ENCODE measurements around the gene HCFC1.
A peak's percentile ranks its signal among the peaks of the same experiment; 100 is the strongest.
"Not testable (repeated sequence)": the region's sequence is repeated elsewhere in the genome, so short reads cannot be mapped to it uniquely, and the experiment has no call there.

The HCFC1 gene

GRCh38 chrX:154006947-154007346, 35.3 kb upstream of the HCFC1 start:
- DNase-seq, result no peak

GRCh38 chrX:154004315-154004714, 32.7 kb upstream of the HCFC1 start:
- no peak for DNase-seq

DNA sequence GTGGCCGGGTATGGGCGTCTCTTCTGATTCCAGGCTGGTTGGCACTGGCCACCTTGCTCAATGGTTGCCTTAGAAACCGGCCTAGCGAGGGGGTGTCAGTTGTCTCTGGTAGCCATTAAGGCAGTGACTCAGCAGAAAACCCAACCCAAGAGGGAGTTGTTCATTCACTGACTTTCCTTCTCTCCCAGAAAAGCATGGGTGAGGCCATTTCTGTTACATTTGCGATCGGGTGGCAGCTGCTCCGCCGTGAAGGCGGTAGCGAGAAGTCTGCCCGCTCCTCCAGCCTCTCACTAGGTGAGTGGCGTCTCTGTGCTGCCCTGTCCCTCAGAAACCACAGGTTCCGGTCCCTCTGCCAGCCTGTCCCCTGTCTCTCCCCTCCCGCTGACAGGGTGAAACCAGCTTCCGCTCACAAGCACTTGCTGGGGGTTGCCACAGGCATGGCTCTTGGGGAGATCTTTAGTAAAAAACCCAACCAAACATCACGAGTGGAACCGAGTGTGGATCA, 30.6 kb upstream of the HCFC1 start:
- DNase-seq, result peak; percentile 68

DNA sequence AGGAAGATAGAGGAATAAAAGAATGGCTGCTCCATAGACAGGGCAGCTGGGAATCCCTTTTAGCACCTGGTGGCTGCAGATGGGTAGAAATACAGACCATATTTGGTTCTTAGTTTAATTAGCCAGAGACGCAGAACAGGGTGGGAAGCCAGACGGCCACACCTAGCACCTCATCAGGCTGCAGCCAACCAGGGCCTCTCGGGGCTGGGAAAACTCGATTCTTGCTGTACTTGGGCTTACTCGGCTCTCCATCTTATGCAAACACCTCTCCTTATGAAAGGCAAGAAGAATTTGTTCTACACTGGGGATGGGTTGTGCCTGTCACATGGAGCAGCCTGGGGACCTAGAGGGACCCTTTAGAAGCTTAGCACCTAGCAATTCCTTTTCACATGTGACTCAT, 28.4 kb upstream of the HCFC1 start:
- DNase-seq, result no peak

DNA sequence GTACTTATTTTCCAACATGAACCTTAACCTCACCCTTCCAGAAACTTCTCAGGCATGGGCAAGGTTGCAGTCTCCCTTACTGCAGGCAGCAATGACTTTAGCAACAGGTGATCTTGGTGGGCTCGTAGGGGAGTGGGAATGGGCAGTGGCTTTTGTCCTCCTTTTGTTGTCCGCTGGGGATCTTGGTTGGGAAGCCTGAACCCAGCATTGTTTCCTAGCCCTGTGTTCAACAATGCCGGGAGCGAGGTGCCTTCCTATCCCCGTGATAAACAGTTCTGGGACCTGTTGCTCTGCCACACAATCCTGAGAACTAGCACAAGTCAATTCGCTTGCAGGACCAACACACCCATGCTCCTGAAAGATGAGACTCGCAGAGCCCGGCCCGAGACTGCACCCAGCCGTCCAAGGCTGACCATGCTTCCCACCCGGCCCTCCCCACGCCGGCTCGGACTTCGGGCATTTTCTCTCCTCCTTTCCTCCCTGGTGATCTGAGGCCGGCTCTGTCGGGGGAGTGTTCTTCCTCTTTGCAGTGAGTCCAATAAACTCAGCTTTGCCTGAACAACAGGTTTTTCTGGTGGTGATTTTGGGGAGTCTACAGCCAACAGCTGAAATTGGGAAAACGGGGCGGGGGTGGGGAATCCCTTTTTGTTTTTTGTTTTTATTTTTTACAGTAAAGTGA, 27.9 kb upstream of the HCFC1 start:
- DNase-seq, result no peak

- DNase-seq, result no peak
Measured at GRCh38 chrX:153995504-153995903, 23.9 kb upstream of the HCFC1 start.

GRCh38 chrX:153994398-153994797, 22.8 kb upstream of the HCFC1 start:
- not testable (repeated sequence) for DNase-seq

DNA sequence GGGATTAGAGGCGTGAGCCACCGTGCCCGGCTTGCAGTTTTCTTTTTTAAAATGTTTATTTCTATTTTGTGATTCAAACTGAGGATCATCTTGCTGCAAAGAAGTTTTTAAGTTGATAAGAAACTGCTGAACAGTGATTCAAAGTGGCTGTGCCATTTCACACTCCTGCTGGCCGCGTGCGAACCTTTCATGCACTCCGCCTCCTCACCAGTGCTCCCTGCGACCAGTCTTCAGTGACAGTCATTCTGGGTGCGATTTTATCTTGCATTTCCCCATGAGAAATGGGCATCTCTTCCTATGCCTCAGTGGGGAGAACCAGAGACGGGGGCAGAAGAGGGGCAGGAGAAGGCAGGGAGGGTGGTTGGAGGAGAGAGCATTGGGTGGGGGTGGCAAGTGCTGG, 22.4 kb upstream of the HCFC1 start:
- no peak for DNase-seq

- no peak for DNase-seq
Measured at GRCh38 chrX:153993079-153993478, 21.5 kb upstream of the HCFC1 start.

- no peak for DNase-seq
Measured at GRCh38 chrX:153992180-153992579, 20.6 kb upstream of the HCFC1 start.

DNA sequence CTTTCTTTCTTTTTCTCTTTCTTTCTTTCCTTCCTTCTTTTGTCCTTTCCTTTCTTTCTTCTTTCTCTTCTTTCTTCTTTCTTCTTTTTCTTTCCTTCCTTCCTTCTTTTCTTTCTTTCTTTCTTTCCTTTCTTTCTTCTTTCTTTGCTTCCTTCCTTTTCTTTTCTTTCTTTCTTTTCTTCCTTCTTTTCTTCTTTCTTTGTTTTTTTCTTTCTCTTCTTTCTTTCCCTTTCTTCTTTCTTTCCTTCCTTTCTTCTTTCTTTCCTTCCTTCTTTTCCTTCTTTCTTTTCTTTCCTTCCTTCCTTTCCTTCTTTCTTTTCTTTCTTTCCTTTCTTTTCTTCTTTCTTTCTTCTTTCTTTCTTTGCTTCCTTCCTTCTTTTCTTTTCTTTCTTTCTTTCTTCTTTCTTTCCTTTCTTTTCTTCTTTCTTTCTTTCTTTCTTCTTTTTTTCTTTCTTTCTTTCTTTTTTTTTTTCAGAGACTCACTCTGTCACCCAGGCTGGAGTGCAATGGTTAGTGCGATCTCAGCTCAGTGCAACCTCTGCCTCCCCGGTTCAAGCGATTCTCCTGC, 19.5 kb upstream of the HCFC1 start:
- DNase-seq, result no peak

- no peak for DNase-seq
Measured at GRCh38 chrX:153989973-153990655, 18.5 kb upstream of the HCFC1 start.

GRCh38 chrX:153988493-153988892, 16.9 kb upstream of the HCFC1 start:
- DNase-seq, result no peak

GRCh38 chrX:153984351-153985178, 12.9 kb upstream of the HCFC1 start:
- DNase-seq, result peak; percentile 62

GRCh38 chrX:153983321-153983801, 11.7 kb upstream of the HCFC1 start:
- DNase-seq, result no peak

DNA sequence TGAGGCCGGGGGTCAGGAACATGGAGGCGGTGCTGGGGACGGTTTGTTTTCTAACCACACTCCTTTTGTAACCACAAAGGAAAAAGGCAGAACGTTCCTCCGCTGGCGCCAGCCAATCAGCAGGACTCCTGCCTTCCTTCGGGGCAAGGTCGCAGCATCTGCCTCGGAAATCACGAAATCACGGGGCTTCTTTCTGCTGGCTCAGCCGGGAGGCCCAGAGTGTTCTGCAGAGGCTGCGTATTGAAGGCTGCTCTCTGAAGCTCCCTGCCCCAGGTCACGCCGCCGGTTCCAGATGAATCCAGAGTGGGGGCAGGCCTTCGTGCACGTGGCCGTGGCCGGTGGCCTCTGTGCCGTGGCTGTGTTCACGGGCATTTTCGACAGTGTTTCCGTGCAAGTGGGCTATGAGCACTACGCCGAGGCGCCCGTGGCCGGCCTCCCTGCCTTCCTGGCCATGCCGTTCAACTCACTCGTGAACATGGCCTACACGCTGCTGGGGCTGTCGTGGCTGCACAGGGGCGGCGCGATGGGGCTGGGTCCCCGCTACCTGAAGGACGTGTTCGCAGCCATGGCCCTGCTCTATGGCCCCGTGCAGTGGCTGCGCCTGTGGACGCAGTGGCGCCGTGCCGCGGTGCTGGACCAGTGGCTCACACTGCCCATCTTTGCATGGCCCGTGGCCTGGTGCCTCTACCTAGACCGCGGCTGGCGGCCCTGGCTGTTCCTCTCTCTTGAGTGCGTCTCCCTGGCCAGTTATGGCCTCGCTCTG, 10.3 kb upstream of the HCFC1 start:
- peak; percentile 73 for DNase-seq

DNA sequence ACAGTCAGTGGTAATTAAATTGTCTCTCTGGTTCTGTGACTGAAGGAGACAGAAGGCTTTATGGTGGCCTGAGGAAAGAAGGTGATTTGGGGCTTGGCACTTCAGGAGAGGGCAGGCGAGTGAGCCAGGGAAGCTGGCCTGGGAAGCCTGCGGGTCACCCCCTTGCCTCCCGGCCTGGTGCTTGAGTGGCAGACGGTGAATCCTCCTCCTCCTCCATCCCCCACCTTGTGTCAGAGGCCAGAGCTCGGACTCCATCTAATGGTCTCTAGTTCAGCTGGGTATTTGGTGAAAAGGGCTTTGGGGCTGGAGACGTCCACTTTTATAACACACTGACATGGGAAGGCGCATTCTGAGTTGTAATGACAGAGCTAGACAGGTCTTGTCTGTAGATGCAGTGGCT, 9.6 kb upstream of the HCFC1 start:
- no peak for DNase-seq

- peak; percentile 37 for DNase-seq
Measured at GRCh38 chrX:153980394-153980793, 8.8 kb upstream of the HCFC1 start.

DNA sequence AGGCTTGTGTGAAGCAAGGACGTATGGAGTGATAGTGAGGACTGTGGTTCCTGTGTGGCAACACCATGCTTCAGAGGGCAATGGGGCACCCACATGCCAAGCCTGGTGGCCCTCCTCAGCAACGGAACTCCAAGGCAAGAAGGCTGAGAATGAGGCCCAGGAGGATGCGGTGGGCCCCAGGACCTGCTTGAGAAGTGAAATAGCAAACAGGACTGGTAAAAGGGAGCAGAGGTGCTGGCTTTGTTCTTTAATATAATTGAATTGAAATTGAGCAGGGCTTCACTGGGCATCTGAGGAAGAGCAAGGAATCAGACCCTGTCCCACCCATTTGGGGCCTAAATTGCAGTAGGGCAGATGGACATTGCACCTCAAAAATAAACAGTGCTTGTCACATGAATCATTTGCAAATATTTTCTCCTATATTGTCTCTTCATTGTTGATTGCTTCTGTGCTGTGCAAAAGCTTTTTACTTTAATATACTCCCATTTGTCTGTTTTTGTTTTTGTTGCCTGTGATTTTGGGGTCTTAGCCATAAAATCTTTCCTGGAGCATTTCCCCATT, 3.2 kb upstream of the HCFC1 start:
- no peak for DNase-seq

- no peak for DNase-seq
Measured at GRCh38 chrX:153974003-153974725, 2.5 kb upstream of the HCFC1 start.

All from CD4-positive, alpha-beta T cell treated with Interleukin-12 subunit alpha and Interleukin-12 subunit beta, for 1 hour (primary cell).